Left renal cortex interstitium (tissue), 4 donors: ENCODE results near the gene EMILIN1. TPM values are rescaled to one million over a fixed set of nuclear protein-coding genes. Genes with fewer than 3 reads are reported as not detected.
"Not testable (repeated sequence)": the region's sequence is repeated elsewhere in the genome, so short reads cannot be mapped to it uniquely, and the experiment has no call there.

ENCODE experiments used
- DNase-seq, 4 donors: peaks; one replicate each; pipeline ENCODE4 v3.0.0-alpha.2; 2013; ENCODE audit warnings: low read depth in 4 of 4, low spot score in 2 of 4, missing footprints in 1 of 4
- polyA plus RNA-seq, 4 donors: library from polyadenylated mRNA; unstranded; fragments of 120-200 nt; gene quantifications; one replicate each; pipeline ENCODE4 v1.2.1, GENCODE V29; 2013; ENCODE audit not compliant: insufficient read length in 4 of 4

Gene EMILIN1
- polyA plus RNA-seq, 4 donors, result 75.5 to 182 (median 99.1) TPM

DNA sequence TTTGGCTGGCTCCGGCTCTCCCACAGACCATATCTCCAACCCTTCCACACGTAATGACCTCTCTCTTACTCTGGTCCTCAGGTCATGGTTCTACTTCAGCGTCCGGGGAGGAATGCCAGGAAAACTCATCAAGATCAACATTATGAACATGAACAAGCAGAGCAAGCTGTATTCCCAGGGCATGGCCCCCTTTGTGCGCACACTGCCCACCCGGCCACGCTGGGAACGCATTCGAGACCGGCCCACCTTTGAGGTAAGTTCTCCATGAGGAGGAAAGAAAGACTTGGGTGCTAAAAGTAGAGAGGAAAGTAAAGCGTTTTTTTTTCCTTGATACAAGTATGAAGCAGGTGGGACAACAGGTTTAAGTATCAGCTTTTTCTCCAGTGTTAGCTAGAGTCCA lies 25.1 kb upstream of the EMILIN1 start:
- DNase-seq, result no peak

DNA sequence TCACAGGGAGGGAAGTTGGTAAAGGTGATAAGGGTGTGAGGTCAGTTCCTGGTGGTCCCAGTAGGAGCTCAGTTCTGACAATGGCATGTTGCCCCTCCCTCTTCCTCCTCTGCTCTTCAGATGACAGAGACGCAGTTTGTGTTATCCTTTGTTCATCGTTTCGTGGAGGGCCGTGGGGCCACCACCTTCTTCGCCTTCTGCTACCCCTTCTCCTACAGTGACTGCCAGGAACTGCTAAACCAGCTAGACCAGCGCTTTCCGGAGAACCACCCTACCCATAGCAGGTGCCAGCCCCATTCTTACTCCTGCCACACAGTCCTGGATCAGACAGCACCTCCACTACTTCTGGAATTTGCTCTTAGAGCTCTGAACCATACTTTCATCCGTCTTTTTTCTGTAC lies 24.6 kb upstream of the EMILIN1 start:
- no peak for DNase-seq

DNA sequence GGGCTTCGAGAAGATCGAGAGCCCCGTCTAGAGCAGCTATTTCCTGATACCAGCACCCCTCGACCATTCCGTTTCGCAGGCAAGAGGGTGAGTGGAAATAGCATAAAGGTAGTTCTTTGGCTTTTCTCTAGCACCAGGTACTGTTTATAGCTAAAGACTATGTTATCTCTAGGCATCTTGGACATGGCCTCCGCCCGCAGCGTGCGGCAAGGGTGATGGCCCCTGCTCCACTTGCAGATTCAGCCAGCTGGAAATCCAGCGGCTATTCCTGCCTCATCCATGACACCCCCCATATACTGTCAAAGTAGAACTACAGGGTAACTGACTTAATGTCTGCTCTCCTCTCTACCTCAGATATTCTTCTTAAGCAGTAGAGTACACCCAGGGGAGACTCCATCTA lies 23.7 kb upstream of the EMILIN1 start:
- DNase-seq, result no peak

- no peak for DNase-seq
Measured at GRCh38 chr2:27057184-27057583, 21.2 kb upstream of the EMILIN1 start.

GRCh38 chr2:27058210-27058609 lies 20.2 kb upstream of the EMILIN1 start:
- DNase-seq, result no peak

- DNase-seq, result no peak
Measured at GRCh38 chr2:27059141-27059820, 19.1 kb upstream of the EMILIN1 start.

- DNase-seq, result no peak
Measured at GRCh38 chr2:27060323-27060722, 18.1 kb upstream of the EMILIN1 start.

DNA sequence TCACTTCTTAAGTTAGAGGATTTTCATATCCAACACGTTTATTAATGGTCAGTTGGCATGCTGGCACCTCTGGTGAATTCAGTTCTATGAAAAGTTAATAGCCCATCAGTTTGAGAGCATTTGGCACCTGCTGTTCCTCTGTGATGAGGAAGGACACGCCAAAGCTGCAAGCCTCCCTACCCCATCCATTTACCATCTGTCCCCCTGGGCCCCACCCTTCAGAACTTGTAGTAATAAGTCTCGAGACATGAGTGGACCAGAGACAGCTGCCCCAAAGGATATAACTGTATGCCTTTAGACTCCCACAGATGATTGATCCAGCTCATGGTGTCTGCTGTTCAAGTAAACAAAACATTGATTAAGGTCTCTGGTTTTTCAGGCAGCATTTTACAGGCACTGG lies 13.3 kb upstream of the EMILIN1 start:
- no peak for DNase-seq

DNA sequence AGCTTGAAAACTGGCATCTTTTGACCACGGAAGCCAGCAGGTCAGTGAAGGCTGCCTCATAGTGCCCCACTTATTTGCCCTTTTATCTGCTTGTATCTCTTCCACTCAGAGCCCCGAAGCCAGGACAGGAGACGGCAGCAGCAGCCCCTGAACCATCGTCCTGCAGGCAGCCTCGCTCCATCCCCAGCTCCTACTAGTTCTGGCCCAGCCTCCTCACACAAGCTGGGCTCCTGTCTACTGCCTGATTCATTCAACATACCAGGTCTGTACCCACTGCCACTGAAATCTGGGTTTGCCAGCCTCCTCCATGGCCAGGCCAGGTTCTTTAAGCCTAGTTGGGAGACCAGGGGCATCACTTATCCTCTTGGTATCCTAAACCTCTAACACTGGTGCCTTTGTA lies 11.0 kb upstream of the EMILIN1 start:
- DNase-seq, result no peak

- DNase-seq, result no peak
Measured at GRCh38 chr2:27069436-27069835, 9.0 kb upstream of the EMILIN1 start.

GRCh38 chr2:27069961-27070618 lies 8.3 kb upstream of the EMILIN1 start:
- DNase-seq, result no peak

GRCh38 chr2:27070653-27071276 lies 7.7 kb upstream of the EMILIN1 start:
- no peak for DNase-seq

DNA sequence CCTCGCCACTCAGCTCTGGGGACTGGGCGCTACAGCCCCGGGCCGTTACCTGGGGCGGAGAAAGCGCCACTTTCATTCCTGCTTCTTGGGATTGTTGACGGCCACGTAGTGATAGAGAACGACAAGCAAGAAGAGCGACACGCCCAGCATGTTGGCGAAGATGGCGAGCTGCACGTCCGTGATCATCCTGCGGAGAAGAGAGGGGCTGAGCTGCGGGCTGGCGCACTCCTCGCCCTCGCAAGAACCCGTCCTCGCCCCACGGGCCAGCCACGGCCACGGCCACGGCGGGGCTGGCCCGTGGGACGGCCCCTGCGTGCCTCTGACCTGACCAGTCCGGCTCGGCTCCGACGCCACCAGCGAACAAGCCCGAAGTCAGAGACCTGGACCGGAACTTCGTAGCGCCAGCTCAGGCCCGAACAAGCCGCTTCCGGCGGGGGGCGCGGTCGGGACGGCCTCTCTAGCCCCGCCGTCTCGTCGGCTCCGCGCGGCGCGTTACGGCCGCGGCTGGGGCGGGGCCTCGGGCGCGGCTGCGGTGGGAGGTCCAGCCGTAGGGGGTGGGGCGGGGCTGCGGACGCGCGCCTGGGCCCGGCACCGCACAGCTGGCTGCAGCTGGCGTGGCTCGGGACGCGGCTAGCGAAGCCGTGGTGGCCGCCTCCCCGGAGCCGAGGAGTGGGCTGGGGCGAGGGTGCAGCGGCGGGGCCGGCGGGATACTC lies 7.0 kb upstream of the EMILIN1 start, which contains the start of gene OST4:
TSS of gene OST4 (minus strand) at position 378 of the 713 bp plus-strand sequence.
- DNase-seq, result peak in 2 of 4 donors; percentile 31 to 91

- peak in 1 of 4 donors; percentile 86 for DNase-seq
Measured at GRCh38 chr2:27071990-27072830, 6.2 kb upstream of the EMILIN1 start.

GRCh38 chr2:27072920-27073319 lies 5.5 kb upstream of the EMILIN1 start:
- DNase-seq, result no peak

DNA sequence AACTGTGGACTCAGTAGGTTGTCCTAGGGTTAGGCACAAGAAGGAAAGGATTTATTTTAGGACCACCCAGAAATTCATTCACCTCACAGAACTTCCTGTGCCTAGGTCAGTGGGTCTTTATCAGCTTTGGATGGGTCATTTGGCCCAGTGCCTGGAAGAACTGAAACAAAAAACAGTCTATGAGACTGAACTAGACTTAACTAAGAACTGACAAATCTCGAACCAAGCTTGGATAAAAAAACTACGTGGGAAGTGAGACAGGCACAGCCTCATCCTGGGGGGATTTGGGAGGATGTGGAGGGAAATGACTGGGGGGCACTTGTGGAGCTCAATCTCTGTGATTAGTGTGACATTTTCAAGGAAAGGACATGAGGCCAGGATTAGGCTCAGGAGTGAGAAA lies 4.6 kb upstream of the EMILIN1 start:
- DNase-seq, result no peak

- DNase-seq, result no peak
Measured at GRCh38 chr2:27074738-27075565, 3.5 kb upstream of the EMILIN1 start.

GRCh38 chr2:27075566-27075871 lies 2.9 kb upstream of the EMILIN1 start:
- DNase-seq, result not testable (repeated sequence)

GRCh38 chr2:27076323-27076722 lies 2.1 kb upstream of the EMILIN1 start:
- DNase-seq, result no peak

DNA sequence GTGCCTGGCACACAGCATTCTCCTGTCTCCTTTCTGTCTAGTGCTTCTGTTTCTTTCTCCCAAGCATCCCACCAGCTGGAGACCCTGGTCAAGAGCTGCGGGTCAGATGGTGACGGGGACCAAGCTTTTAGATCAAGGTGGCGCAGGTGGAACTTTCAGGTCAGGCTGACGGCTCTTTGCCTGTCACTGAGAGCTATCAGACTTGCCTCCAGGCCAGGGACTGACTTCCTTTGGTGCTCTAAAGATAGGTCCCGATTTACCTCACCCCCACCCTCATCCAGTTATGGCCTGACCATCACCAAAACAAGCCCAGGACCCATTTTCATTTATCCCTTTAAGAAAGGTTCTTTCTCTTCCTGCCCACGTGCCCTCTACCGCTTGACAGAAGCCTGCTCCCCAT lies 1.2 kb upstream of the EMILIN1 start:
- DNase-seq, result no peak
